SK-N-SH (cell line): ENCODE measurements around the gene ABCA8. TPM values are rescaled to one million over a fixed set of nuclear protein-coding genes. Genes with fewer than 3 reads are reported as not detected.

Source experiments
- CTCF ChIA-PET: fragments of 300-600, 350-600 bp; formaldehyde crosslinking; extraction: SDS; loops from one replicate; lab custom pipeline; 2021; lab: Yijun Ruan, JAX
- POLR2A ChIA-PET: fragments of 350-600 bp; sonication (Branson Sonifier 250); formaldehyde crosslinking; extraction: SDS; loops from one replicate; lab custom pipeline; 2020; ENCODE audit warnings: antibody characterized with exemption, inconsistent platforms; lab: Yijun Ruan, JAX
- DNase-seq: peaks from one replicate; pipeline ENCODE4 v3.0.0; 2012
- H2AFZ ChIP-seq: fragments of 200-600 bp; sonication (generic); 2 replicates; pipeline ENCODE4 v1.8.1; 2016; ENCODE audit warnings: antibody characterized with exemption, mild to moderate bottlenecking, low read depth
- H3F3A ChIP-seq: fragments of 200-600 bp; sonication (generic); replicated peaks from 2 replicates; pipeline ENCODE3; 2016; ENCODE audit warnings: antibody characterized with exemption, mild to moderate bottlenecking; ENCODE audit not compliant: insufficient read depth
- H3K27ac ChIP-seq, 2 experiments: fragments of 200-500 bp in 1 of 2; fragments of 200-600 bp in 1 of 2; sonication (Bioruptor generic) in 1 of 2; sonication (generic), shearing (Covaris generic) in 1 of 2; 2 replicates each; pipeline versions ENCODE4 v1.5.1 to v1.6.1; 2014 to 2016; ENCODE audit warnings: low read depth in 2 of 2, inconsistent platforms in 1 of 2, low read length in 1 of 2, mild to moderate bottlenecking in 1 of 2, mixed read lengths in 1 of 2
- H3K27me3 ChIP-seq: fragments of 200-600 bp; sonication (generic), shearing (Covaris generic); 2 replicates; pipeline ENCODE4 v1.6.1; 2016; ENCODE audit warnings: mixed run types; ENCODE audit not compliant: insufficient read depth
- H3K36me3 ChIP-seq, 2 experiments: fragments of 200-500 bp in 1 of 2; fragments of 200-600 bp in 1 of 2; sonication (Bioruptor generic) in 1 of 2; sonication (generic) in 1 of 2; replicated peaks in 1 of 2; 2 replicates each; pipeline versions ENCODE3 to v1.5.1; 2014 to 2016; ENCODE audit warnings: low read length in 1 of 2, mild to moderate bottlenecking in 1 of 2; ENCODE audit not compliant: insufficient read depth in 2 of 2, control insufficient read depth in 1 of 2
- H3K4me1 ChIP-seq, 2 experiments: fragments of 200-500 bp in 1 of 2; fragments of 200-600 bp in 1 of 2; sonication (Bioruptor generic) in 1 of 2; sonication (generic), shearing (Covaris generic) in 1 of 2; 2 replicates each; pipeline versions ENCODE4 v1.5.1 to v1.6.1; 2014 to 2016; ENCODE audit warnings: low read depth in 1 of 2, low read length in 1 of 2, mixed run types in 1 of 2; ENCODE audit not compliant: insufficient read depth in 2 of 2, control insufficient read depth in 1 of 2
- H3K4me2 ChIP-seq: fragments of 200-600 bp; sonication (generic), shearing (Covaris generic); 2 replicates; pipeline ENCODE4 v1.6.1; 2017; ENCODE audit warnings: mixed run types
- H3K4me3 ChIP-seq, 2 experiments: fragments of 200-500 bp in 1 of 2; fragments of 200-600 bp in 1 of 2; sonication (Bioruptor generic) in 1 of 2; sonication (generic), shearing (Covaris generic) in 1 of 2; 2 replicates each; pipeline versions ENCODE4 v1.5.1 to v1.8.1; 2014 to 2016; ENCODE audit warnings: low read depth in 2 of 2, inconsistent platforms in 1 of 2, low read length in 1 of 2, mild to moderate bottlenecking in 1 of 2, mixed read lengths in 1 of 2, moderate library complexity in 1 of 2
- H3K79me2 ChIP-seq: fragments of 200-600 bp; sonication (generic); 2 replicates; pipeline ENCODE4 v1.8.1; 2017; ENCODE audit warnings: mild to moderate bottlenecking; ENCODE audit not compliant: insufficient read depth
- H3K9ac ChIP-seq: fragments of 200-600 bp; sonication (generic); 2 replicates; pipeline ENCODE4 v1.6.1; 2017; ENCODE audit warnings: mixed run types
- H3K9me2 ChIP-seq: fragments of 200-600 bp; sonication (generic); 2 replicates; pipeline ENCODE4 v1.6.1; 2017; ENCODE audit warnings: mixed run types
- H3K9me3 ChIP-seq: fragments of 200-600 bp; sonication (generic); 2 replicates; pipeline ENCODE4 v1.6.1; 2017; ENCODE audit warnings: mixed run types, mild to moderate bottlenecking, moderate library complexity
- H4K20me1 ChIP-seq: fragments of 200-600 bp; sonication (generic); 2 replicates; pipeline ENCODE4 v1.6.1; 2017; ENCODE audit warnings: mild to moderate bottlenecking, mixed run types; ENCODE audit not compliant: insufficient read depth
- EP300 ChIP-seq, 2 experiments: IDR thresholded peaks; 2 replicates each; pipeline versions ENCODE4 v1.4.0 to v1.6.1; 2012; ENCODE audit warnings: borderline replicate concordance in 1 of 2, low read depth in 1 of 2, low read length in 1 of 2
- FOXM1 ChIP-seq: IDR thresholded peaks from 2 replicates; pipeline ENCODE4 v1.4.0; 2012; ENCODE audit warnings: low read depth, mild to moderate bottlenecking
- IRF3 ChIP-seq: fragments of 150-350 bp; IDR thresholded peaks from 2 replicates; pipeline ENCODE4 v1.6.1; 2016; ENCODE audit warnings: mild to moderate bottlenecking, low read depth, low read length
- NFIC ChIP-seq: IDR thresholded peaks from 2 replicates; pipeline ENCODE4 v1.4.0; 2012; ENCODE audit warnings: borderline replicate concordance
- POLR2AphosphoS5 ChIP-seq: IDR thresholded peaks from 2 replicates; pipeline ENCODE4 v1.6.1; 2012; ENCODE audit warnings: low read depth, low read length
- RAD21 ChIP-seq: IDR thresholded peaks from 2 replicates; pipeline ENCODE4 v1.6.1; 2012; ENCODE audit warnings: mild to moderate bottlenecking, low read length
- RCOR1 ChIP-seq: fragments of 150-350 bp; IDR thresholded peaks from 2 replicates; pipeline ENCODE4 v1.6.1; 2017; ENCODE audit warnings: antibody characterized with exemption, low read length
- REST ChIP-seq: IDR thresholded peaks from 2 replicates; pipeline ENCODE4 v1.6.1; 2012; ENCODE audit warnings: mild to moderate bottlenecking, low read depth, low read length, moderate library complexity
- RXRA ChIP-seq: IDR thresholded peaks from 2 replicates; pipeline ENCODE4 v1.4.0; 2012; ENCODE audit warnings: low read depth, mild to moderate bottlenecking, borderline replicate concordance
- SIN3A ChIP-seq: IDR thresholded peaks from 2 replicates; pipeline ENCODE4 v1.6.1; 2012; ENCODE audit warnings: low read depth, mild to moderate bottlenecking, low read length, moderate library complexity, borderline replicate concordance
- TEAD4 ChIP-seq: IDR thresholded peaks from 2 replicates; pipeline ENCODE4 v1.4.0; 2012; ENCODE audit warnings: mild to moderate bottlenecking, borderline replicate concordance; ENCODE audit not compliant: insufficient read depth
- ZBTB33 ChIP-seq: IDR thresholded peaks from 2 replicates; pipeline ENCODE4 v1.4.0; 2012; ENCODE audit warnings: low read depth, borderline replicate concordance
- WGBS: methylation state at CpG from one replicate; pipeline ENCODE4 v1.1.6; 2017; ENCODE audit warnings: low lambda C conversion rate; 5-methylcytosine and 5-hydroxymethylcytosine counted together
- polyA plus RNA-seq, 3 experiments: library from polyadenylated mRNA; depleted of rRNA; stranded (reverse); fragments of >200 nt; gene quantifications; 2 replicates each; pipeline ENCODE4 v1.2.3, GENCODE V29; 2012

The ABCA8 gene
- polyA plus RNA-seq, 1 of the 3 experiments (the other 2 are of a cell fraction) = 2.3 TPM

- Histone ChIP-seq H3K27ac (no peak overlapping the region), H3K9ac (no peak overlapping the region), H3K36me3 (no peaks in the 10 kb centered on the region), H3K79me2 (no peaks in the 10 kb centered on the region), H3K4me3 (no peak overlapping the region), H4K20me1 (no peaks in the 10 kb centered on the region), H3K9me3 (no peaks in the 10 kb centered on the region), H3K27me3 (0 out of 2 replicates have a peak, but pooled peaks cover 4% of the 10 kb centered on the region), H3K4me1 (no peaks in the 10 kb centered on the region), H3F3A (no peaks in the 10 kb centered on the region), H3K4me2 (no peak overlapping the region), H3K9me2 (no peaks in the 10 kb centered on the region), H2AFZ (no peak overlapping the region)
- 7% methylated on average over 5 of the region's 5 CpGs for WGBS
- no peak for TF ChIP-seq RXRA
- no peak for TF ChIP-seq RAD21
- TF ChIP-seq REST = no peak
- TF ChIP-seq TEAD4 = no peak
- no peak for TF ChIP-seq RCOR1
- no peak for TF ChIP-seq FOXM1
- TF ChIP-seq SIN3A = no peak
- no peak for TF ChIP-seq EP300 (IDR thresholded peaks at IDR 0.05; ENCODE audit: borderline replicate concordance in 1 of 2, low read depth in 1 of 2, low read length in 1 of 2)
- no peak for TF ChIP-seq ZBTB33
- no peak for TF ChIP-seq NFIC
- no peak for TF ChIP-seq IRF3
- TF ChIP-seq POLR2AphosphoS5 = no peak
- POLR2A ChIA-PET = no interaction called here
- CTCF ChIA-PET = interaction anchor here (1.3 kb wide), 1 partner anchor 10 kb away, joined by 3 read pairs; no protein-coding TSS in a partner anchor
- no peak for DNase-seq
Measured at GRCh38 chr17:68853036-68853435, 102.2 kb downstream of the ABCA8 start.
